GM19372 (cell line): Measurements from ENCODE around the gene SH2D1B.
"Not testable (repeated sequence)": the region's sequence is repeated elsewhere in the genome, so short reads cannot be mapped to it uniquely, and the experiment has no call there.

Experiments used
- ATAC-seq: cut with Tn5 transposase; IDR thresholded peaks from one replicate; pipeline ENCODE4 v1.9.1; 2021; ENCODE audit warnings: mild to moderate bottlenecking, low read depth, moderate library complexity; ENCODE audit not compliant: unreplicated experiment

Gene SH2D1B

GRCh38 chr1:162365284-162366020 is 46.5 kb downstream of the SH2D1B start:
- no peak for ATAC-seq

GRCh38 chr1:162364498-162364897 is 47.4 kb downstream of the SH2D1B start:
- no peak for ATAC-seq

DNA sequence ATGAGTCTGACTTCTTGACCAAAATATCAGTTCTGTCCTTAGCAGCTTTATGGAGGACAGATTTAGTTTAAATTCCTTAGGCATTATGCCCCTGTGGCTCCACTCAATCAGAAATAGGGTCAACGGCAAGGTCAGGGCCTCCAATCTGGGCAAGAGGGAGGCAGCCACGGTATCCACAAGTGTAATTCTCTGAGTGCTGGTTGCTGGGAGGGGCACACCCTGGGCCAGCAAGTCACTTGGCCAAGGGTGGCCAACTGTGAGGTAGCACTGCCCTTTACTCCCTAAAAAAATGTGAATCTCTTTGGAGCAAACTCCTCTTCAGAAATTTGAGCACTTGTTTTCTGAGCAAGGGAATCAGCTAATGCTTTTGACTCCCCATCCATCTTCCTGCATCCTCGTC is 48.1 kb downstream of the SH2D1B start:
- ATAC-seq: no peak

- ATAC-seq: peak; percentile 23
Observed at GRCh38 chr1:162361349-162361748, 50.6 kb downstream of the SH2D1B start.

DNA sequence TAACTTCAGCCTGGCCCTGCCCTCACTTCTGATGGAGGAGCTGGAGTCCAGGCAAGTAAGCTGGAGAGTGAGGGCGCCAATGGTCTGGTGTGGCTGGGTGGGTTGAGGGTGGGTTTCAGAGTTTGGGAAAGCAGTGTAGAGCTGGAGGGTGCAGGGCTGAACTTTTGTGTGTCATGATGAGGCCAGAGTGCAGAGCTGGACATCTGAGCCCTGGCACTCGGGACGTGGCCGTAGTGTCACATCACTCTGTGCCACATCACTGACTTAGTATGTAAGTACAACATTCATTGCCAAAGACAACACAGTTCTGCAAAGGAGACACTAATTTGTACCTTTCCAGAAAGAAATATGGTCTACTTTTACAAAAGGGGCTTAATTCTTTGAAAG is 51.1 kb downstream of the SH2D1B start:
- no peak for ATAC-seq

- no peak for ATAC-seq
Observed at GRCh38 chr1:162360237-162360873, 51.6 kb downstream of the SH2D1B start.

- ATAC-seq: no peak
Observed at GRCh38 chr1:162359523-162360236, 52.3 kb downstream of the SH2D1B start.

- ATAC-seq: no peak
Observed at GRCh38 chr1:162358928-162359327, 53.0 kb downstream of the SH2D1B start.

GRCh38 chr1:162357681-162358266 is 54.2 kb downstream of the SH2D1B start:
- ATAC-seq: no peak

GRCh38 chr1:162353702-162354101 is 58.2 kb downstream of the SH2D1B start:
- ATAC-seq: no peak

DNA sequence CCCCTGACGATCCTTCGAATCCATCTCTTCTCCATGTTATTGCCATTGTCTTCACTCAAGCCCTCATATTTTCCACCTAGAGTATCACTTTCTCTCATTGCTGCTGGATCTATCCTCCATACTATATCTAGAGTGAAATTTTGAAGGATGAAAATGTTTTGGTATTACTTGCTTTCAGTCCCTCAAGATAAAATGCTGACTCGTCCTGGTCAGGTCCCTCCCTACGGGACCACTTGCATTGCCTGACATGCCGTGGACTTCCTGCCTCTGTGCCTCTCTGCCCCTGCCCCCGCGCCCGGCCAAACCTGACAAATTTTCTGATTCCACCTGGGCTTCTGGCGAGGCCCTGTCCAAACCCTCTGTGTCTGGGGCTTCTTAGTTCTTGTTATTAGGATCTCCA is 58.9 kb downstream of the SH2D1B start:
- ATAC-seq: no peak

DNA sequence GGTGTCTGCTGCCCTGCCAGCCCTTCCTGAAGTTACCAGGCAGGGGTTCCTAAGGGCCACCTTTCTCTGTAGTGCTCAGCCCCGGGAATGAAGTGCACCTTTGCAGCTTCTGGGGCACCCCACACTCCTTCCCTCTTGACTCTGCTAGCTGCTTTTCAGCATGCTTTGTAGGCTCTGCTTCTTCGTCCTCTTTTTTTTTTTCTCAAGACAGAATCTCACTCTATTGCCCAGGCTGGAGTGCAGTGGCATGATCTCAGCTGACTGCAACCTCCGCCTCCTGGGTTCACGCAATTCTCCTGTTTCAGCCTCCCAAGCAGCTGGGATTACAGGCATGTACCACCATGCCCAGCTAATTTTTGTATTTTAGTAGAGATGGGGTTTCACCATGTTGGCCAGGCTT is 60.1 kb downstream of the SH2D1B start:
- not testable (repeated sequence) for ATAC-seq

DNA sequence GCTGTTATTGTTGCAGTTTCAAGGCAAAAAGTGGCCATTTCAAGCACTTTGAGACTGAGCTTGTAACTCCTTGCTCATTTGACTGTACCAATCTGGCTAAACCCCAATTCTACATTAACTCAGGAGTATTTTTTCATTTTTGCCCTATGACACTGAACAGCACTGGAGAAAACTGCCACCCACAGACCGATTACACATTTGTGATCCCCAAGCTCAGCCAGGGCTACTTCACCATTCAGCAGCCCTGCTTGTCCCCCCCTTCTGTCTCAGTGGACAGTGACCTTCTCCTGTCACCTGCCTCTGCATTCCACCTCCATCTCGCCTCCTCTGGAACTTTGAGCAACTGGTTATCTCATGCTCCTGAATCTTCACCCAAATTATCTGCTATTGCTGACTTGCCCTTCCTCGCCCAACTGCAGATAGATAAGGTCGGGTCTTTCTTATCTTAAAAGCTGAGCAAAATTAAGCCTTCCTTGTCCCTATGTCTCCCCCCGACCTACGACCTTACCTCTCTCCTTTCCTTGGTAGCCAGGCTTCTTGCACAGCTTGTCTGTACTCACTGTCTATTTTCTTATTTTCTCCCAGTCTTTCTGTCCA is 60.6 kb downstream of the SH2D1B start:
- ATAC-seq: no peak

GRCh38 chr1:162349635-162350330 is 62.2 kb downstream of the SH2D1B start:
- ATAC-seq: no peak

DNA sequence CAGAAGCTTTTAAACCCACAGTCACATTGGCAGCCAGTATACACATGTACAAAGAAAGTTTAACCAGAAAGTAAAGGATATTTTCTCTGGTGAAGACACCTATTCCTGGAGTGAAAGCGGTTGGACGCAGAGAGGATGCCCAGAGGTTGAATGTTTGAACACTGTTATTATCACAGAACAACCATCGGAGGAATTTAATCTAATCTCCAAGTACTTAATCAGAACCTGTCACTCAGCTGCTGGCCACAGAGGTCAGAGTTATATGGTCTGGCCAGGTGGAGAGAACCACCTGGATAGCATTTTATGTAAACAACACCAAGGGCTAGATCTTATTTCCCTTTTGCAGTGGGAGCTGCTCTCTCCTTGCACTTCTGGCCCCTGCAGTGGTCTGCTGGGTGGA is 64.7 kb downstream of the SH2D1B start:
- ATAC-seq: no peak
